GM18868 (cell line): ENCODE results near the gene ZNHIT3.

Experiments
- ATAC-seq: cut with Tn5 transposase; IDR thresholded peaks from one replicate; pipeline ENCODE4 v1.9.1; 2021; ENCODE audit warnings: mild to moderate bottlenecking, moderate library complexity; ENCODE audit not compliant: unreplicated experiment

The ZNHIT3 gene

DNA sequence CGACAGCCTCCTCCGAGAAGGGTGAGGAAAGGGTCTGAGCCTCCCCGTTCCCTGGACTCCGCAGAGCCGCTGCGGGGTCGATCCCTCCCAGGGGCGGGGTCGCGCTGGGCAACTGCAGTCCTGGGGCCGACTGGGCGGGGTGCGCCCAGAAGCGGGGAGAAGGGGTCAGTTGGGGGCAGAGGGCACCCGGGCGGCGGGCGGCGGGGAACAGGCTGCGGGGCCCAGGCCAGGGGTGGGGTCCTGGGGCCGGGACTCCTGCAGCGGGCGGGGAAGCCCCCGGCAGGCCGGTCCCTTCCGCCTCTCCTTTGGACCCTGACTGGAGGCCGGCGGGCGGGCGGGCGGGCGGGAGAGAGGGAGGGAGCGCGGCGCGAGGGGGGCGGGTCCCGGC is 58.6 kb downstream of the ZNHIT3 start:
- ATAC-seq = peak; percentile 35
